Esophagus (tissue), 2 donors: ENCODE data around the gene TENM4. TPM values are rescaled to one million over a fixed set of nuclear protein-coding genes. Genes with fewer than 3 reads are reported as not detected.
"Not testable (repeated sequence)": the region's sequence is repeated elsewhere in the genome, so short reads cannot be mapped to it uniquely, and the experiment has no call there.

Experiments
- H3K27ac ChIP-seq, 2 donors: one replicate each; pipeline ENCODE4 v1.5.1; 2013; ENCODE audit warnings: low read depth in 2 of 2, mild to moderate bottlenecking in 2 of 2, inconsistent platforms in 1 of 2, low read length in 1 of 2, moderate library complexity in 1 of 2
- H3K27me3 ChIP-seq, 2 donors: one replicate each; pipeline ENCODE4 v1.6.1; 2013; ENCODE audit warnings: low read length in 2 of 2, control low read depth in 1 of 2, mild to moderate bottlenecking in 1 of 2; ENCODE audit not compliant: insufficient read depth in 2 of 2, control insufficient read depth in 1 of 2
- H3K36me3 ChIP-seq, 2 donors: one replicate each; pipeline ENCODE4 v1.6.1; 2013; ENCODE audit warnings: low read length in 1 of 2; ENCODE audit not compliant: control insufficient read depth in 2 of 2, insufficient read depth in 2 of 2
- H3K4me1 ChIP-seq, 2 donors: one replicate each; pipeline ENCODE4 v1.6.1; 2013; ENCODE audit warnings: low read length in 1 of 2; ENCODE audit not compliant: control insufficient read depth in 2 of 2, insufficient read depth in 2 of 2
- H3K4me3 ChIP-seq, 2 donors: one replicate each; pipeline ENCODE4 v1.5.1; 2013; ENCODE audit warnings: low read length in 2 of 2, mild to moderate bottlenecking in 2 of 2, low read depth in 1 of 2, moderate library complexity in 1 of 2
- H3K9me3 ChIP-seq, 2 donors: one replicate each; pipeline ENCODE4 v1.6.1; 2013; ENCODE audit warnings: mild to moderate bottlenecking in 2 of 2, low read depth in 1 of 2, low read length in 1 of 2, moderate library complexity in 1 of 2; ENCODE audit not compliant: control insufficient read depth in 2 of 2, insufficient read depth in 1 of 2
- WGBS, 2 donors: extraction: QIAGEN DNeasy Blood & Tissue Kit; methylation state at CpG; one replicate each; pipeline ENCODE4 v1.1.7; 2013; 5-methylcytosine and 5-hydroxymethylcytosine counted together
- polyA plus RNA-seq, 2 donors: library from polyadenylated mRNA; stranded (reverse); fragments of 200-250 nt; gene quantifications; one replicate each; pipeline ENCODE4 v1.2.3, GENCODE V29; 2013
- donor health status: healthy with polysubstance abuse.
- donor health status: Bipolar disorder and iron deficiency.

TENM4 gene
- polyA plus RNA-seq, 2 donors, result 1.3 to 4.1 TPM

DNA sequence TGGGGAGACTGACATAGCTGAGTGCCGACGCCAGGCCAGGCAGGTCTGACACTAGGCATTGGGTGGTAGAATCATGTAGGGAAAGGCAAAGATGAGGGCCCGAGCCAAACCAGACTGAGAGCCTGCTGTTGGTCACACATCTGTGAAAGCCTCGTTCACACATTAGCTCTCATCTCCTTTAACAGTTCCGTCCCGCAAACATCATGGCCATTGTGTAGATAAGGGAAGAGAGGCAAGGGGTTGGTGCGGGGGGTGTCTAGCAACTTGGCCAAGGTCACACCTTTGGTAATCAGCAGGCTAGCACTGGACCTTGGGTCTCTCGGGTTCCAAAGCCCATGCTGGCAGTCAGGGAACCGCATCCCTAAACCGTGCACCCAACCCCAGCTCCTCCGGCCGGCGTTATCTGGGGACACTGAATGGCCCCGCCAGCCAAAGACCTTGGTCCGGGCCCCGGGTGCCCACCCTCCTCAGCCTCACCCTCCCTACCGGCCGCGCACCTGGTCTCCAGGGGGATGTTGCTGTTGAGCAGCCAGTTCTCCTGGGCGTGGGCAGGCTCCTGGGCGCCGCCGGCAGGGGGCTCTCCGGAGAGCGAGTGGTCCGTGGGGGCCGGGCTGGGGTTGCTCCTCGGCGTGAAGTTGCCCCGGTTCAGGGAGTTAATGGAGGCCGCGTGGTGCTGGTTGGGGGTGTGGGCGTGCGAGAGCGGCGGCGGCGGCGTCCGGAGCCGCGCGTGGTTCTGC lies 537.9 kb downstream of the TENM4 start:
- Histone ChIP-seq H3K36me3 (no peaks in the 10 kb centered on the region), H3K9me3 (peaks cover 0 to 2% of the 10 kb centered on the region in 2 donors), H3K27ac (no peak overlapping the region), H3K4me3 (no peak overlapping the region), H3K27me3 (no peaks in the 10 kb centered on the region), H3K4me1 (no peaks in the 10 kb centered on the region)
- WGBS, 2 donors, result 73 to 80% methylated on average over 43 of the region's 43 CpGs

GRCh38 chr11:78901831-78902230 lies 539.0 kb downstream of the TENM4 start:
- Histone ChIP-seq H3K9me3 (peaks cover 0 to 2% of the 10 kb centered on the region in 2 donors), H3K4me1 (no peaks in the 10 kb centered on the region), H3K36me3 (no peaks in the 10 kb centered on the region), H3K27ac (no peak overlapping the region), H3K27me3 (no peaks in the 10 kb centered on the region), H3K4me3 (no peak overlapping the region)
- WGBS, 2 donors, result 88 to 96% methylated on average over 5 of the region's 5 CpGs

DNA sequence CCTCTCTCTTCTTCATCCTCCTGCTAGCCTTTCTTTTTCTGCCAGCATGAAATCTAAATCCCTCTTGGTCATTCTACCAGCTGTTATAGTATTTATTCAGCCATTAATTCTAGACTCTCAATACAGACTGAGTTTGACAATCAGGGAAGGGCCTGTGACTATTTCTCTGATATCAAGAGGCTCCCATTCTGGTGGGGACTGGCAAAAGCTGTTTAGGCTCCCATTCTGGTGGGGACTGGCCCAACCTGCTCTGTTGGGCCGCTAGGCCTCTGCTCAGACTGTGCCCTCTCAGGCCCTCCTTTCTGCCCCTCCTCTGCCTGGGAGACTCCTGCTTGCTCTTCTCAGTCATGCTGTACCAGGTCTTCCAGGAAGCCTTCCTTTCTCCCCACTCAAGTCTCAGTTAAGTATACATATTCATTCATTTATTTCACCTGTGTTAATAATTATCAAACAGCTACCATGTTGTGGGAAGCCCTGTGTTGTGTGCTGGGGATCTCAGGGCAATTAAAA lies 542.5 kb downstream of the TENM4 start:
- Histone ChIP-seq H3K4me1 (no peaks in the 10 kb centered on the region), H3K9me3 (no peaks in the 10 kb centered on the region), H3K4me3 (no peak overlapping the region), H3K36me3 (no peaks in the 10 kb centered on the region), H3K27ac (no peak overlapping the region), H3K27me3 (no peaks in the 10 kb centered on the region)
- 85 to 88% methylated on average over 1 of the region's 1 CpG for WGBS, 2 donors

DNA sequence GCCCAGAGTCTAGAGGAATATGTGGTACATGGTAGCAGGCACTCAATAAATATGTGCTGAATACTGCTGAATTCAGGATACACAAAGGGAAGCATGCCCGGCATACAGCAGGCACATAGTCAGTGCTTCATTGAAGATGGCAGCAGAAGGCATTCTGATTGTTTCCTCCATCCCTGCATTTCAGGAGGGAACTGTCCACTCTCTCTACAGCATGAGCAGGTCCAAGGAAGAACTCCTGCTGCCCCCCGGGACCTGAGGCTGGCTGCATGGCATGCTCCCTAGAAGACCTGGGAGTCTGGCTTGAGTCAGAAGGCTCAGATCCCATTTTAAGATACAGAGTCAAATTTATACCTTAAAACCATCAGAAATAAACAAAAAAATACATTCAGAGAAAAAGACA lies 546.8 kb downstream of the TENM4 start:
- no peaks in the 10 kb centered on the region for H3K4me1 ChIP-seq
- no peak overlapping the region for H3K4me3 ChIP-seq
- no peaks in the 10 kb centered on the region for H3K27me3 ChIP-seq
- H3K36me3 ChIP-seq, result no peaks in the 10 kb centered on the region
- H3K27ac ChIP-seq, result no peak overlapping the region
- H3K9me3 ChIP-seq, result no peaks in the 10 kb centered on the region
- 89 to 95% methylated on average over 2 of the region's 2 CpGs for WGBS, 2 donors

DNA sequence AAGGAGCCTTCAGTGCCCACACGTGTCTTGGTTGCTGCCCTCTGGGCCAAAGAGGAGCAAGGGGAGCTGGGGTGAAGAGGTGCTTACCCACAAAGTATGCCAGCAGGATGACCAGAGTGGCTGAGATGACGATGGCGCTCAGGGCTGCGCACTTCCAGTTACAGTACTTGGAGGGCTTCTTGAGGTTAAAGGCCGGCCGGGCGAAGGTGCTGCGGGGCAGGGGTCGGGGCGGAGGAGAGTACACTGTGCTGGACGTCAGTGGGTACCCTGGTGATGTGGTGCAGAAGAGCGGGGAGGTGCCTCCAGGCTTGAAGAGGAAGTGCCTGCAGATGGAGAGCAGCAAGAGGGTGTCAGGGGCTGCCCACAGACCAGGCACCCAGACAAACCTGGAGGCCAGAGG lies 551.1 kb downstream of the TENM4 start:
- WGBS, 2 donors, result 90 to 93% methylated on average over 12 of the region's 12 CpGs
- Histone ChIP-seq H3K9me3 (no peaks in the 10 kb centered on the region), H3K4me1 (no peaks in the 10 kb centered on the region), H3K36me3 (no peaks in the 10 kb centered on the region), H3K4me3 (no peak overlapping the region), H3K27ac (no peak overlapping the region), H3K27me3 (no peaks in the 10 kb centered on the region)

GRCh38 chr11:78886616-78887015 lies 554.2 kb downstream of the TENM4 start:
- H3K4me1 ChIP-seq, result no peaks in the 10 kb centered on the region
- H3K9me3 ChIP-seq, result no peaks in the 10 kb centered on the region
- no peaks in the 10 kb centered on the region for H3K36me3 ChIP-seq
- WGBS, 2 donors, result 56 to 63% methylated on average over 3 of the region's 3 CpGs
- H3K27ac ChIP-seq, result no peak overlapping the region
- no peaks in the 10 kb centered on the region for H3K27me3 ChIP-seq
- H3K4me3 ChIP-seq, result no peak overlapping the region

- Histone ChIP-seq H3K4me3 (no peak overlapping the region), H3K9me3 (no peaks in the 10 kb centered on the region), H3K27ac (no peak overlapping the region), H3K36me3 (no peaks in the 10 kb centered on the region), H3K27me3 (no peaks in the 10 kb centered on the region), H3K4me1 (no peaks in the 10 kb centered on the region)
- WGBS, 2 donors, result 80 to 87% methylated on average over 4 of the region's 4 CpGs
Observed at GRCh38 chr11:78884761-78885160, 556.1 kb downstream of the TENM4 start.

DNA sequence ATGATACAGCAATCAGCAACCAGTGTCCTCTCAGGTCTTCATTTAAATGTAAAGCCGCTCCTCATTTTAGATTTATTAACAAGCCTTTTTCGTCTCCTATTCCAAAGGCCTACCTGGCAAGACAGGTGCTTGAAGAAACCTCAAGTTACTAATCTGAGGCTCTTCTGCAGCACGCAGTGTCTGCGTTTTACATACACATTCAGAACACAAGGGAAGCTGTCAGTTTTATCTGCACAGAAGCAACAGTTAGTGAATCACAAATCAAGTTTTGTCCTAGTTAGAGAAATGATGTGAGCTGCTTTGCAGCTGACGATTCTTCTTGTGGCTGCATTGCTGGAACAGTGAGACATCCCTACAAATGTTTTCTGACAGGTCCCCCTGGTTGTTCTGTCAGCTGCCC lies 557.3 kb downstream of the TENM4 start:
- no peaks in the 10 kb centered on the region for H3K27me3 ChIP-seq

DNA sequence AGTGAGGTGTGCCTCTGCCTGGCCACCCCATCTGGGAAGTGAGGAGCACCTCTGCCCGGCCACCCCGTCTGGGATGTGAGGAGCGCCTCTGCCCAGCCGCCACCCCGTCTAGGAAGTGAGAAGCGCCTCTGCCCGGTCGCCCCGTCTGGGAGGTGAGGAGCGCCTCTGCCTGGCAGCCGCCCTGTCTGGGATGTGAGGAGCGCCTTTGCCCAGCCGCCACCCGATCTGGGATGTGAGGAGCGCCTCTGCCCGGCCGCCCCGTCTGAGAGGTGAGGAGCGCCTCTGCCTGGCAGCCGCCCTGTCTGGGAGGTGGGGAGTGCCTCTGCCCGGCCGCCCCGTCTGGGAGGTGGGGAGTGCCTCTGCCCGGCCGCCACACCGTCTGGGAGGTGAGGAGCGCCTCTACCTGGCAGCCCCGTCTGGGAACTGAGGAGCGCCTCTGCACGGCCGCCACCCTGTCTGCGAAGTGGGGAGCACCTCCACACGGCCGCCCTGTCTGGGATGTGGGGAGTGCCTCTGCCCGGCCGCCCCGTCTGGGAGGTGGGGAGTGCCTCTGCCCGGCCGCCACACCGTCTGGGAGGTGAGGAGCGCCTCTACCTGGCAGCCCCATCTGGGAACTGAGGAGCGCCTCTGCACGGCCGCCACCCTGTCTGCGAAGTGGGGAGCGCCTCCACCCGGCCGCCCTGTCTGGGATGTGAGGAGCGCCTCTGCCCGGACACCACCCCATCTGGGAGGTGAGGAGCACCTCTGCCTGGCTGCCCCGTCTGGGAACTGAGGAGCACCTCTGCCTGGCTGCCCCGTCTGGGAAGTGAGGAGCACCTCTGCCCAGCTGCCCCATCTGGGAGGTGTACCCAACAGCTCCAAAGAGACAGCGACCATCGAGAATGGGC lies 561.5 kb downstream of the TENM4 start:
- H3K4me1 ChIP-seq, H3K27me3 ChIP-seq, H3K36me3 ChIP-seq, H3K27ac ChIP-seq, H3K4me3 ChIP-seq, H3K9me3 ChIP-seq: not testable (repeated sequence)
- WGBS, 2 donors, result 94% methylated on average over 47 to 54 of the region's 54 CpGs

More for the DNA sequence above, 557.3 kb downstream of the TENM4 start:
- Histone ChIP-seq H3K27ac (no peak overlapping the region), H3K4me1 (no peaks in the 10 kb centered on the region), H3K36me3 (no peaks in the 10 kb centered on the region), H3K9me3 (peaks cover 0 to 4% of the 10 kb centered on the region in 2 donors), H3K4me3 (no peak overlapping the region)
- WGBS, 2 donors, result 93 to 95% methylated on average over 5 of the region's 5 CpGs
